Gastrocnemius medialis (tissue), 4 donors: ENCODE data around the gene PAN2. TPM values are rescaled to one million over a fixed set of nuclear protein-coding genes. Genes with fewer than 3 reads are reported as not detected.
A peak's percentile ranks its signal among the peaks of the same experiment; 100 is the strongest.
"Not testable (repeated sequence)": the region's sequence is repeated elsewhere in the genome, so short reads cannot be mapped to it uniquely, and the experiment has no call there.

Source experiments
- ATAC-seq, 2 donors: fragments of 150-250 bp; one replicate each; pipeline ENCODE4 v1.9.1; 2016
- DNase-seq, 2 donors: peaks; one replicate each; pipeline ENCODE4 v3.0.0-alpha.2; 2019
- H3K27ac ChIP-seq, 4 donors: fragments of 200-600 bp; sonication (generic); 1 replicate in 1 of 4; 2 replicates in 3 of 4; pipeline ENCODE4 v1.5.1; 2016 to 2018; ENCODE audit warnings: mild to moderate bottlenecking in 2 of 4, moderate library complexity in 1 of 4
- H3K27me3 ChIP-seq, 3 donors: fragments of 200-600 bp; sonication (generic) in 2 of 3; 1 replicate in 1 of 3; 2 replicates in 2 of 3; pipeline versions ENCODE4 v1.5.1 to v1.6.0; 2016 to 2019; ENCODE audit warnings: mild to moderate bottlenecking in 1 of 3, moderate library complexity in 1 of 3
- H3K36me3 ChIP-seq, 2 donors: fragments of 200-600 bp; sonication (generic) in 1 of 2; one replicate each; pipeline ENCODE4 v1.5.1; 2017 to 2018
- H3K4me1 ChIP-seq, 2 donors: fragments of 200-600 bp; sonication (generic) in 1 of 2; one replicate each; pipeline ENCODE4 v1.5.1; 2016 to 2017; ENCODE audit warnings: mild to moderate bottlenecking in 2 of 2
- H3K4me3 ChIP-seq, 4 donors: fragments of 200-600 bp; sonication (generic) in 3 of 4; 1 replicate in 1 of 4; 2 replicates in 3 of 4; pipeline ENCODE4 v1.5.1; 2016 to 2019; ENCODE audit warnings: mild to moderate bottlenecking in 2 of 4
- H3K9me3 ChIP-seq, 3 donors: fragments of 200-600 bp; sonication (generic) in 2 of 3; 1 replicate in 1 of 3; 2 replicates in 2 of 3; pipeline ENCODE4 v1.5.1; 2016 to 2019
- CTCF ChIP-seq, 5 experiments: fragments of 450-650 bp in 3 of 5; fragments of 200-600 bp in 2 of 5; sonication (generic) in 2 of 5; IDR thresholded peaks in 4 of 5; conservative IDR thresholded peaks in 1 of 5; 1 replicate in 4 of 5; 2 replicates in 1 of 5; pipeline ENCODE4 v1.5.1; 2016 to 2019; ENCODE audit warnings: antibody characterized with exemption in 5 of 5, mild to moderate bottlenecking in 3 of 5, moderate library complexity in 3 of 5
- POLR2A ChIP-seq, 2 donors: fragments of 450-650 bp; IDR thresholded peaks; one replicate each; pipeline ENCODE4 v1.6.1; 2017; ENCODE audit warnings: antibody characterized with exemption in 2 of 2, mild to moderate bottlenecking in 2 of 2, moderate library complexity in 2 of 2
- in situ Hi-C, 4 donors: fragments of 200-750 bp; cut with MboI; loops; one replicate each; pipeline versions ENCODE4 v1.15.0 to v1.8.0; 2017; ENCODE audit warnings: low sequenced_read_pairs in 4 of 4
- intact Hi-C: fragments of 100-400 bp; cut with DNase I; formaldehyde crosslinking; loops from one replicate; pipeline ENCODE4 v1.15.1; 2023; ENCODE audit warnings: low total_unique reads
- total RNA-seq, 4 donors: library from RNA; depleted of rRNA; stranded (reverse); fragments of >200 nt; gene quantifications; one replicate each; pipeline versions ENCODE4 v1.1.0 to v1.2.3, GENCODE V29; 2016

Gene PAN2
- total RNA-seq, 4 donors from 2014 or later = 7.8 to 33.0 (median 11.6) TPM

- ATAC-seq (no peak), DNase-seq (peak in 1 of 2 donors; percentile 19)
- peak in 1 of 2 donors; percentile 34 for TF ChIP-seq POLR2A (IDR thresholded peaks at IDR 0.05)
- no peak for TF ChIP-seq CTCF (IDR thresholded peaks at IDR 0.05 in 4 of 5, conservative IDR thresholded peaks at IDR 0.05 in 1 of 5)
- Histone ChIP-seq H3K4me3 (peak overlapping the region; percentile 71 to 83 (median 78)), H3K9me3 (no peaks in the 10 kb centered on the region), H3K27me3 (no peaks in the 10 kb centered on the region), H3K4me1 (peaks cover 8 to 12% of the 10 kb centered on the region in 2 donors), H3K36me3 (peaks cover 0 to 24% of the 10 kb centered on the region in 2 donors), H3K27ac (peak overlapping the region; percentile 86 to 92 (median 87))
- intact Hi-C loops (no loop called here), in situ Hi-C loops (loop anchor here in 1 of 4 donors (10.0 kb wide), 1 partner anchor 106 kb away; the partner anchor contains the start of gene SPRYD4)
Observed at GRCh38 chr12:56358836-56359532, 25.2 kb upstream of the PAN2 start.

- Histone ChIP-seq H3K4me3 (no peak overlapping the region), H3K9me3 (no peaks in the 10 kb centered on the region), H3K36me3 (peaks cover 3 to 94% of the 10 kb centered on the region in 2 donors), H3K4me1 (no peaks in the 10 kb centered on the region), H3K27me3 (no peaks in the 10 kb centered on the region), H3K27ac (no peak overlapping the region)
- in situ Hi-C loops (loop anchor here in 1 of 4 donors (10.0 kb wide), 1 partner anchor 113 kb away; the partner anchor contains the start of gene SPRYD4), intact Hi-C loops (no loop called here)
- ATAC-seq = no peak
- TF ChIP-seq CTCF (IDR thresholded peaks at IDR 0.05 in 4 of 5, conservative IDR thresholded peaks at IDR 0.05 in 1 of 5) (no peak), POLR2A (IDR thresholded peaks at IDR 0.05) (no peak)
- no peak for DNase-seq
Observed at GRCh38 chr12:56351325-56351724, 17.5 kb upstream of the PAN2 start.

GRCh38 chr12:56350662-56351061, 16.9 kb upstream of the PAN2 start:
- intact Hi-C loops = no loop called here

GRCh38 chr12:56348776-56349175, 15.0 kb upstream of the PAN2 start:
- Histone ChIP-seq H3K9me3 (no peaks in the 10 kb centered on the region), H3K36me3 (peaks cover 3 to 87% of the 10 kb centered on the region in 2 donors), H3K4me3 (no peak overlapping the region), H3K27ac (no peak overlapping the region), H3K27me3 (no peaks in the 10 kb centered on the region), H3K4me1 (no peaks in the 10 kb centered on the region)
- in situ Hi-C loops (no loop called here), intact Hi-C loops (no loop called here)
- TF ChIP-seq POLR2A (IDR thresholded peaks at IDR 0.05) (no peak), CTCF (IDR thresholded peaks at IDR 0.05 in 4 of 5, conservative IDR thresholded peaks at IDR 0.05 in 1 of 5) (no peak)
- ATAC-seq (no peak), DNase-seq (no peak)

More at GRCh38 chr12:56350662-56351061, 16.9 kb upstream of the PAN2 start:
- no peak for ATAC-seq
- Histone ChIP-seq H3K4me1 (no peaks in the 10 kb centered on the region), H3K36me3 (peaks cover 3 to 94% of the 10 kb centered on the region in 2 donors), H3K27me3 (no peaks in the 10 kb centered on the region), H3K4me3 (no peak overlapping the region), H3K9me3 (no peaks in the 10 kb centered on the region), H3K27ac (no peak overlapping the region)
- in situ Hi-C loops = loop anchor here in 1 of 4 donors (10.0 kb wide), 1 partner anchor 114 kb away; the partner anchor contains the start of gene SPRYD4
- DNase-seq = no peak
- TF ChIP-seq CTCF (IDR thresholded peaks at IDR 0.05 in 4 of 5, conservative IDR thresholded peaks at IDR 0.05 in 1 of 5) (no peak), POLR2A (IDR thresholded peaks at IDR 0.05) (no peak)

GRCh38 chr12:56347255-56347654, 13.5 kb upstream of the PAN2 start:
- peaks cover 3 to 90% of the 10 kb centered on the region in 2 donors for H3K36me3 ChIP-seq
- in situ Hi-C loops, H3K27me3 ChIP-seq, H3K9me3 ChIP-seq, H3K4me3 ChIP-seq, DNase-seq, H3K4me1 ChIP-seq, H3K27ac ChIP-seq, intact Hi-C loops, ATAC-seq: not testable (repeated sequence)
